TTC549 (cell line): ENCODE data around the gene P3H4.

ENCODE experiments used
- FAIRE-seq: peaks from 2 replicates; lab custom pipeline; 2012; peaks lifted over from hg19 to GRCh38; lab: Jason Lieb, UNC

The P3H4 gene

DNA sequence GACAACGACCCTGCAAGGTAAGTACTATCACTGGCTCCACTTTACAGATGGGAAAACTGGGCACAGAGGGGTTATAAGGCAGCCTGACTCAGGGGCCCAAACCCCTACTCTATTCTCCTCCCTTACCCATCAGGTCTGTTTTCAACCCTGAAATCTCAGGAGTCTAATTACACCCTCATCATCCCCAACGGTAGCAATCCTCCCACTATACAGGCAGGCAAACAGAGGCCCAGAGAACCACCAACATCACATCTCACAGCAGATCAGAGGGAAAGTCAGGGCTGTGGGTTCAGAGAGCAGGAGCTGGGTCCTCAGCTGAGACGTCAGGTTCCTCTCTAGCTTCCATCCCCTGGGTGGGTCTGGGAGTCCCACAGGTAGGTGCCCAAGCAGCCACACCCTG lies 41.8 kb downstream of the P3H4 start:
- no peak for FAIRE-seq

DNA sequence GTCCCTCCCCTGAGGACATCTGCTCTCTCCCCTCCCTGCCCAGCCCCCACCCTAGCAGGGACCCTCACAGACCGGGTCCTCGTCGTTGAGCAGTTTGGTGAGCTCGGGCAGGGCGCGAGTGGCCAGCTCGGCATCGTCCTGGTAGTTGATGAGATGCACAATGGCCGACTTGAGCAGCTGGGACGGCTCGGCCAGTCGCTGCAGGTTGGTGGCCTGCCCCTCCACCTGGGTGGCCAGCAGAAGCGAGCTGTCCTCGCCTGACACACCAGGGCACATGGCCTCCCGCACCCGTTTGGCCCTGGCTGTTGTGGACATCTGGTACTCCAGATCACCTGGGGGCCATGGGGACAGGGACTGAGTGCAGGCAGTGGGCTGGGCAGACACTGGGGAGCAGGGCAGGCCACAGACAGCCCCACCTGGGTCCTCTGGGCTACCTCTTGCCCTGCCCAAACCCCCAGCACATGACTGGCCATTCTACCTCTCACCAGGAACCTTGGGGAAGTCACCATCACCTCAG lies 42.3 kb downstream of the P3H4 start:
- FAIRE-seq = no peak

DNA sequence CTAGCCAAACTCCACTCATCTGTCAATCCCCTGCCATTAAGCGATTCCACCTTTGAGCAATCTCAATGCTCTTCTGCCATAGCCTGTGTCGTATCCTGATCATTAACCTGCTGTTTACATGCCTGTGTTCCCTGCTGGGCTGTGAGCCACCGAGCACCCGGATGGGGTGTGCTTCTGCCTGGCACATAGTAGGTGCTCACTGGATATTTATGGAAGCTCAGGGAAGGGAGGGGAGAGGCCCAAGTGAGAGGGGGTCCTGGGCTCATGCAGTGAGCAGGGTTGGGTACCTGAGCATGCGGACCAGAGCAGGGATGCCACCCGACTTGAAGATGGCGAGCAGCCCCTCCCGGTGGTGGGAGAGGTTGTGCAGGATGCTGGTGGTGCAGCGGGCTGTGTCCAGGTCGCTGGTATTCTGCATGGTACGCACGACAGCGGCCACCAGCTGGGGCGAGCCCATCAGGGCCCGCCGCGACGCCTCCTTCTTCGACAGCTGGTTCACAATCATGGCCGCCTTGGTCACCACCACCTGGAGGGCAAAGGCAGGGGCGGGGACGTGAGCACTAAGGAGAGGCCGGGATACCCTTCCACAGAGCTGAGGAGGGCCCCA lies 43.0 kb downstream of the P3H4 start:
- FAIRE-seq = no peak

DNA sequence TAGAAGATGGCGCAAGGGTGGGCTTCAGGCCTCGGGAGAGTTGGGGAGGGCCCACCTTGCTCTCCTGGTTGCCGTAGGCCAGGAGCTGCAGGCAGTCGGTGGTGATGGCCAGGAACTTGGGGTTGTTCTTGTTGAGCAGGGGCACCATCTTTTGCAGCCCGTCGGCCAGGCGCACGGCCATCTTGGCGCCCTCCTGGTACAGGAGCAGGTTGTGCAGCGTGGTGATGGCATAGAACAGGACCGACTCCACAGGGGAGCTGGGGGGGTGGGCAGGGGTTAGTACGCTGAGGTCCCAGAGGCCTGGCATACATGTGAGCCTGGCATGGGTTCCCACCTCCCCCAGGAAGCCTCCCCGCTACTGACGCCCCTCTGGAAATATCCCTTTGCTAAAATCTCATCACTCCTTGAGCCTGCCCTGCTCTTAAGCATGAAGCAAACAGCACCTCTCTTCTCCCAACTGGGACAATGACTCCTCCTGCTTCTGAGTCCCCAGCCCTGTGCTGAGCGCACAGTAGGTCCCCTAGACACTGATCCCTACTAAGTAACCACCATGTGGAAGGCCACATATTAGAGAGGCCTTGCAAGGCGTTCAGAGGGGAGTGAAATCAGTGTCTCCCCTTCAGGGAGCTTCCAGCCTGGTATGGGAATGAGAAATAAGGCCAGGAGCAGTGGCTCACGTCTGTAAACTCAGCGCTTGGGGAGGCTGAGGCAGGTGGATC lies 44.3 kb downstream of the P3H4 start:
- no peak for FAIRE-seq

DNA sequence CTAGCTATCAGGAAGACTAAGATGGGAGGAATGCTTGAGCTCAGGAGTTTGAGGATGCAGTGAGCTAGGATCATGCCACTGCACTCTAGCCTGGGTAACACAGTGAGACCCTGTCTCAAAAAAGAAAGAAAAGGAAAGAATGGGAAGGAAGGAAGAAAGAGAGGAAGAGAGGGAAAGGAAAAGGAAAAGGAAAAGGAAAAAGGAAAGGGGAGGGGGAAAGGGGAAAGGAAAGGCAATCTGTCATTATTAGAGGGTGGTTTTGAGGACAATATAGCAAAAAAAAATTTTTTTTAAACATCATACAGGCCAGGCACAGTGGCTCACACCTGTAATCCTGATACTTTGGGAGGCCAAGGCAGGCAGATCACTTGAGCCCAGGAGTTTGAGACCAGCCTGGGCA lies 45.6 kb downstream of the P3H4 start:
- FAIRE-seq = no peak

DNA sequence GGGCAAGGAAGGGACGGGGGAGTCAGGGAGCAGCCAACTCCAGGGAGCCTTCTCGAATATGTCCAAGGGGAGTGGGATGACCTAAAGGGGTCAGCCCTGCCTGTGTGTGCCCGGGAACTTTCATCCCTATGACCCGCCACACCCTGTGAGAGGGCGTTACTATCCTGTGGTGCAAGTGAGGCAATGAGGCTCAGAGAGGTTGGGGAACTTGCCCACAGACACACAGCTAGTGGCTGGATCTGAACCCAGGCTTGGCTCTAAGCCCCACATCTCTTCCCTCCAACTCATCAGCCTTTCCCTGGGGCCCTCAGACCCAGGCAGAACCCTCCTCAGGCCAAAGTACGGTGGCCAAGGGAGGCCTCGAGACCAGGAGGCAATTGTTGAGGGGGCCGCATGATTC lies 48.4 kb downstream of the P3H4 start:
- FAIRE-seq = no peak

DNA sequence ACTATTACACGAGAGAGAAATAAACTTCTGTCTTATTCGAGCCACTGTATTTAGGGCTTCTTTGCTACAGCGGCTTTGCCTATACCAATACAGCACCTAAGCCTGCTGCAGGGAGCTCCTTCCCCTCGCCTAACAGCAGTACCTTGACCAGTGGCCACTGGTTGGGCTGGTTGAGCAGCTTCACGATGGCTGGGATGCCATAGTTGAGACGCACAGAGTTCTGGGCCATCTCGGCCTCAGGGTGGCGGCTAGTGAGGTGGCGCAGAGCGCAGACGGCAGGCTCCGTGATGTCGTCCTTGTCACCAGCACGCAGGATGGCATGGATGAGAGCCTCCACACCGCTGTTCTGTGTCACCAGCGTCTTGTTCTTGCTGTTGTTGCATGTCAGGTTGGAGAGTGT lies 48.9 kb downstream of the P3H4 start:
- no peak for FAIRE-seq

DNA sequence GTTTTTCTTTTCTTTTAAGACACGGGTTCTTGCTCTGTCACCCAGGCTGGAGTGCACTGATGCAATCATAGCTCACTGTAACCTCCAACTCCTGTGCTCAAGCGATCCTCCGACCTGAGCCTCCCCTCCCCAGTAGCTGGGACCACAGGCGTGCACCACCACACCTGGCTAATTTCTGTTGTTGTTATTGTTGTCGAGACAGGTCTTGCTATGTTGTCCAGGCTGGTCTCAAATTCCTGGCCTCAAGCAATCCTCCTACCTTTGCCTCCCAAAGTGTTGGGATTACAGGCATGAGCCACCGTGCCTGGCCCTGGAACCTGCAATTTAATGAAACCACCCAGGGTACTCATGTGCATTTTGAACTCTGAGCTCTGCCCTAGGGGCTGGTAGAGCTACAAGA lies 49.4 kb downstream of the P3H4 start:
- no peak for FAIRE-seq

DNA sequence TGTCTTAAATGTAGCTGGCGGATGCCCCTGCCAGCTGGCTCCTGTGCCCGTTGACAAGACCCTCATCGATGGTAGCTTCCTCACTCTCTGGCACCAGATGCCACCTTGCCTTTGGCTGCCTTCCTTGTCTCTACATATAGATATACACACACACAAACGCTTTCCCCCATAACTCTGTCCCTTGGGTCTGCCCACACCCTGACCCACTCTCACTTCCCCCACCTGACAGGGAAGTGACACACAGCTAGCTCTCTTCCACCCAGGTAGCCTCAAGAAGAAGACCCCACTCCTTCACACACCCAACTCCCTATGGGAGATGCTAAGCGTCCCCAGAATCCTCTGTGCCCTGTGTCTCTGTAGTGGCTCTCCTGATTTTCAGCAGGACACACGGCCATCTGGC lies 50.9 kb downstream of the P3H4 start:
- FAIRE-seq = no peak

DNA sequence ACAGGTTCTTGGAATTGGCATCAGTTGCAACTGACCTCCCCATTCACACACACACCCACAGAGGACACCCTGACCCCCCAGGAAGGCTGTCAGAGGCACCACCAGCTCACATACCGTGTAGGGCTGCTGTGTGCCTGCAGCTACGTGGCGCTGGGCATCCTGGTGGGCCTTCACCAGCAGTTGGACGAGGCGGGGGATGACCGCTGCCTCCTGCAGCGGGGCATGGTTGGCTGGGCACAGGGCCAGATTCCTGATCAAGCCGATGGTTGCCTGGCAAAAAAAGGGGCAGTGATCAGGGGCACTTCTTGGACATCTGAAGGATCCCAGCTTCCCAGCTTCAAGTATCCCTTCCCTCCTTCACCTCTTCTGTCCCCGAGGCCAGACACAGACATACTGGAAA lies 53.1 kb downstream of the P3H4 start:
- FAIRE-seq = no peak

DNA sequence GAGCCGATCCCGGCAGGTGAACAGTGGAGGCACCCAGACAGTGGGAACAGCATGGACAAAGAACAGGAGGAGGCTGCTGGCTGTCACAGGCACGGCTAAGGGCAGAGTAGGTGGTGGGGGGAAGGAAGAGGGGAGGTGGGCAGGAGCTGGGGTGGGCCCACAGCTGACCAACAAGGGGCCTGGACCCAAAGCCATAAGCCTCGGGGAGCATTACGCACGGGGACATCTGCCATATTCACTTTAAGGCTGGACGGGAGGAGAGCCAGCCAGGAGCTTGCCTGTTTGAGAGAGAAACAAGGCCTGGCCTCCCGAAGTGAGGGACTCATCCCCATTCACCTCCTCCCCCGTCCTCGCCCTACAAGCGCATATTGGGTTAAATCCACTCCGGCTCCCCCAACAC lies 57.7 kb downstream of the P3H4 start:
- no peak for FAIRE-seq
